Measurements from ENCODE around the gene CDHR1.

Gene CDHR1

DNA sequence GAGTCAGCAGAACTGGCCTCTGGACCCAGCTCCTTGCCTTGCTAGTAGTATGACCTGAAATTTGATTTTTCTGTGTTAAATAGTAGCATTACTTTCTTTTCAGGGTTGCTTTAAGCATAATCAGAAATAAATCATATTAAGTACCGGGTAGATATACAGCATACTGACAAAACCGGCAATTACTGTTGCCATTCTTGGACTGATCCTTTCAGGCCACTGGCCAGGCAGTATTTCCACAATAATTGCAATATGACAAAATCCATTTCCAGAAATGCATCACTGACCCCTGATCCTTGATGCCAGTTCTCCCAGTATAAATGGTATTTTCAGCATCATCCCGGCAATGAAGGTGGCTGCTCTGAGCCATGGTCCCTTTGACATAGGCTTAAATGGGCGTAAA lies 40.1 kb downstream of the CDHR1 start:
- FAIRE-seq = no peak
- TF ChIP-seq TAF1 (IDR thresholded peaks at IDR 0.05; ENCODE audit: low read depth, low read length) (no peak), POLR2AphosphoS5 (IDR thresholded peaks at IDR 0.05; ENCODE audit: low read depth, low read length) (no peak), POU2F2 (IDR thresholded peaks at IDR 0.05; ENCODE audit: low read depth, low read length) (no peak), PAX5 (IDR thresholded peaks at IDR 0.05; ENCODE audit: insufficient read depth, low read length, severe bottlenecking) (no peak), SPI1 (IDR thresholded peaks at IDR 0.05; ENCODE audit: low read depth, low read length) (no peak), POLR2A (IDR thresholded peaks at IDR 0.05; ENCODE audit: low read depth, low read length) (no peak)
- no peak for DNase-seq (ENCODE audit: insufficient read length, low spot score)

- DNase-seq (ENCODE audit: insufficient read length, low spot score) = no peak
- no peak for FAIRE-seq
- TF ChIP-seq POU2F2 (IDR thresholded peaks at IDR 0.05; ENCODE audit: low read depth, low read length) = no peak
- no peak for TF ChIP-seq POLR2AphosphoS5 (IDR thresholded peaks at IDR 0.05; ENCODE audit: low read depth, low read length)
- no peak for TF ChIP-seq TAF1 (IDR thresholded peaks at IDR 0.05; ENCODE audit: low read depth, low read length)
- TF ChIP-seq POLR2A (IDR thresholded peaks at IDR 0.05; ENCODE audit: low read depth, low read length) = no peak
- no peak for TF ChIP-seq SPI1 (IDR thresholded peaks at IDR 0.05; ENCODE audit: low read depth, low read length)
- no peak for TF ChIP-seq PAX5 (IDR thresholded peaks at IDR 0.05; ENCODE audit: insufficient read depth, low read length, severe bottlenecking)
Observed at GRCh38 chr10:84235096-84235495, 40.8 kb downstream of the CDHR1 start.

- TF ChIP-seq POU2F2 (IDR thresholded peaks at IDR 0.05; ENCODE audit: low read depth, low read length) = no peak
- TF ChIP-seq SPI1 (IDR thresholded peaks at IDR 0.05; ENCODE audit: low read depth, low read length) = no peak
- TF ChIP-seq POLR2A (IDR thresholded peaks at IDR 0.05; ENCODE audit: low read depth, low read length) = no peak
- no peak for FAIRE-seq
- no peak for DNase-seq (ENCODE audit: insufficient read length, low spot score)
Observed at GRCh38 chr10:84236807-84237198, 42.5 kb downstream of the CDHR1 start.

DNA sequence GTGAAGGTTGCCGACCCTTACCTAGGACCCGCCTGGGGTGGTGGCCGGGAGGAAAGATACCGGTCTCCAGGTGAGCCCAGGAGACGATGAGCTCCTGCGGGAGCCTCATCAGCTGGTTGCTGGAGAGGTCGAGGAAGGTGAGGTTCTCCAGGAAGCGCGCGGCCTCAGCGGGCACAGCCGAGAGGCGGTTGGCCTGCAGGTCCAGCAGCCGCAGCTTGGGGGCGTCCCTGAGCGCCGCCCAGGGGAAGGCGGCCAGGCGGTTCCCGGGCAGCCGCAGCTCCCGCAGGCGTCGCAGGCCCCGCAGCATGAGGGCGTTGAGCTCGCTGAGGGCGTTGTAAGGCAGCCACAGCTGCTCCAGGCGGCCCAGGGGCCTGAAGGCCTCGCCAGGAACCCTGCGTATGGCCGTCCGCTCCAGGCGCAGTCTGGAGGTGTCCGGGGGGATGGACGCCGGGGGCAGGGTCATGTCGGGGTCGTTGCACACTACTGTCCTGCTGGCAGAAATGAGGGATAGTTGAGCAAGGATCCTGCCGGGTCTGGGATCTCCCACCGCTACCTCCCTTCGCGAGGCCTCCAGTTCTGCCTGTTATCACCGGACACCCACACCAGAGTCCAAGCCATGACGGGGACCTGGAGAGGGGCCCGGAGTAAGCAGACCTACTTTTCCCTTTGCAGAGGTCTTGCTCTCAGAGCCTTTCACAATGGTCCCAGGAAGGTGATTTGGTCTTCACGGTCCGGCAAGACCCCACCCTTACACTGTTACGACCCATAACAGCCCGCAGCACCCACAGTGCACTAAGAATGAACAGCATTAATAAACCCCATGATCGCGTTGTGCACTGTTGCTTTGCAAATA lies 43.1 kb downstream of the CDHR1 start:
- TF ChIP-seq TAF1 (IDR thresholded peaks at IDR 0.05; ENCODE audit: low read depth, low read length) (no peak), POLR2A (IDR thresholded peaks at IDR 0.05; ENCODE audit: low read depth, low read length) (no peak), SPI1 (IDR thresholded peaks at IDR 0.05; ENCODE audit: low read depth, low read length) (no peak), POLR2AphosphoS5 (IDR thresholded peaks at IDR 0.05; ENCODE audit: low read depth, low read length) (no peak), POU2F2 (IDR thresholded peaks at IDR 0.05; ENCODE audit: low read depth, low read length) (no peak), PAX5 (IDR thresholded peaks at IDR 0.05; ENCODE audit: insufficient read depth, low read length, severe bottlenecking) (no peak)
- no peak for FAIRE-seq
- DNase-seq (ENCODE audit: insufficient read length, low spot score) = no peak

DNA sequence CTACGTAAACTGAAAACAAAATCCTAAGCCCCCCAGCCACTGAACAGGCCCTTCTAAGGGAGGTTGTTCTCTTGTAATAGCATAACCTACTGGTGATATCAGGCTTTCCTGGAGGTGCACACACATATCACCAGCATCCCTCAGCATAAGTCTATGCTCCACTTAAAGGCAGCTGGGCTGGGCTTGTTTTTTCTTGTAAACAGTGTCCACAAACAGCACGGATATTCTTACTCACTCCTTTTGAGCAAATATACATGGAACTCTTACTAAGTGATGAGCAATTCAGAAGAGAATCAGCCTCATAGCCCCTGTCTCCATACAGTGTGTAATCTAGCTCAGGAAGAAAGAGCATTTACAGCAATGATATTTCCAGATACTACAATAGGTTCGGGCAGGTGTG lies 44.6 kb downstream of the CDHR1 start:
- TF ChIP-seq TAF1 (IDR thresholded peaks at IDR 0.05; ENCODE audit: low read depth, low read length) = no peak
- no peak for TF ChIP-seq POLR2A (IDR thresholded peaks at IDR 0.05; ENCODE audit: low read depth, low read length)
- no peak for TF ChIP-seq SPI1 (IDR thresholded peaks at IDR 0.05; ENCODE audit: low read depth, low read length)
- TF ChIP-seq POU2F2 (IDR thresholded peaks at IDR 0.05; ENCODE audit: low read depth, low read length) = no peak
- no peak for TF ChIP-seq POLR2AphosphoS5 (IDR thresholded peaks at IDR 0.05; ENCODE audit: low read depth, low read length)
- TF ChIP-seq PAX5 (IDR thresholded peaks at IDR 0.05; ENCODE audit: insufficient read depth, low read length, severe bottlenecking) = no peak
- no peak for FAIRE-seq
- DNase-seq (ENCODE audit: insufficient read length, low spot score) = no peak

GRCh38 chr10:84241185-84241790 lies 47.0 kb downstream of the CDHR1 start, which contains the start of gene LRIT1:
Gene LRIT1 (minus strand): TSS chr10:84241546. CDS start chr10:84241439, 107 bp downstream.
- FAIRE-seq (no peak), DNase-seq (ENCODE audit: insufficient read length, low spot score) (no peak)
- no peak for TF ChIP-seq PAX5 (IDR thresholded peaks at IDR 0.05; ENCODE audit: insufficient read depth, low read length, severe bottlenecking)
- TF ChIP-seq POLR2AphosphoS5 (IDR thresholded peaks at IDR 0.05; ENCODE audit: low read depth, low read length) = no peak
- no peak for TF ChIP-seq POU2F2 (IDR thresholded peaks at IDR 0.05; ENCODE audit: low read depth, low read length)
- TF ChIP-seq TAF1 (IDR thresholded peaks at IDR 0.05; ENCODE audit: low read depth, low read length) = no peak
- no peak for TF ChIP-seq SPI1 (IDR thresholded peaks at IDR 0.05; ENCODE audit: low read depth, low read length)
- TF ChIP-seq POLR2A (IDR thresholded peaks at IDR 0.05; ENCODE audit: low read depth, low read length) = no peak

- TF ChIP-seq POLR2AphosphoS5 (IDR thresholded peaks at IDR 0.05; ENCODE audit: low read depth, low read length) (no peak), SPI1 (IDR thresholded peaks at IDR 0.05; ENCODE audit: low read depth, low read length) (no peak), PAX5 (IDR thresholded peaks at IDR 0.05; ENCODE audit: insufficient read depth, low read length, severe bottlenecking) (no peak), TAF1 (IDR thresholded peaks at IDR 0.05; ENCODE audit: low read depth, low read length) (no peak), POU2F2 (IDR thresholded peaks at IDR 0.05; ENCODE audit: low read depth, low read length) (no peak), POLR2A (IDR thresholded peaks at IDR 0.05; ENCODE audit: low read depth, low read length) (no peak)
- FAIRE-seq = no peak
- DNase-seq (ENCODE audit: insufficient read length, low spot score) = no peak
Observed at GRCh38 chr10:84243759-84244158, 49.4 kb downstream of the CDHR1 start.

DNA sequence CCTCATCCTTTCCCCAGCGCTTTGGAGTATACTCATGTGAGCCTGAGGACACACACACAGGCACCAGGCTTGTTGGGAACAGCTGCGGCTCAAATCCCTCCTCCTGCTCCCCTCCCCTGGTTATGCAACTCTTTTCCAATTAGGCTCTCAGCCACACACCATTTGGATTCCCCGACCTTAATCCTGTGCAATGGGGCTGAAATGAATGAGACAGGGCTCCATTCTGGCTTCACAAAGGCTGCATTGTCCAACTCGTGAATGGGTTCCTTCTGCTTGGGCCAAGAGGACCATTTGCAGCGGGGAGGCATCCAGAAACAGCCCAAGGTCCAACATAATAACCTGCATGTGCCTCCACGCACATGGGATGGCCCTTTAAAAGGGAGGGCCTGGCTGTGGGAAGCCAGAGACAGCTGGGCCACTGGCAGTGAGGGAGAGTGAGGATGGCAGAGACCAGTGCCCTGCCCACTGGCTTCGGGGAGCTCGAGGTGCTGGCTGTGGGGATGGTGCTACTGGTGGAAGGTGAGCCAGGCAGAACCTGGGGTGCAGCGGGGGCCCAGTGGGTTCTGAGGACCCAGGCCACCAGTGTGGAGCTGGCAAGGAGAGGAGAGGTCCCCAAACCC lies 50.4 kb downstream of the CDHR1 start, which contains the start of gene RGR:
Gene RGR, plus strand, starts transcription at position 403 of the 620 bp plus-strand sequence. Its CDS starts 38 bp downstream, at position 441.
- FAIRE-seq (no peak), DNase-seq (ENCODE audit: insufficient read length, low spot score) (no peak)
- TF ChIP-seq POLR2A (IDR thresholded peaks at IDR 0.05; ENCODE audit: low read depth, low read length) = no peak
- TF ChIP-seq POLR2AphosphoS5 (IDR thresholded peaks at IDR 0.05; ENCODE audit: low read depth, low read length) = no peak
- no peak for TF ChIP-seq SPI1 (IDR thresholded peaks at IDR 0.05; ENCODE audit: low read depth, low read length)
- no peak for TF ChIP-seq TAF1 (IDR thresholded peaks at IDR 0.05; ENCODE audit: low read depth, low read length)
- no peak for TF ChIP-seq PAX5 (IDR thresholded peaks at IDR 0.05; ENCODE audit: insufficient read depth, low read length, severe bottlenecking)

- FAIRE-seq = no peak
- no peak for TF ChIP-seq SPI1 (IDR thresholded peaks at IDR 0.05; ENCODE audit: low read depth, low read length)
- no peak for DNase-seq (ENCODE audit: insufficient read length, low spot score)
Observed at GRCh38 chr10:84247496-84247895, 53.2 kb downstream of the CDHR1 start.

All from GM12891 (cell line).